Measurements from ENCODE around the gene STAB2.

Gene STAB2

GRCh38 chr12:103712216-103712615 lies 125.1 kb downstream of the STAB2 start:
- H3K36me3 ChIP-seq (ENCODE audit: control insufficient read depth, insufficient read depth, low read length) = no peaks in the 10 kb centered on the region
- H3K9ac ChIP-seq (ENCODE audit: low read length) = no peak overlapping the region
- no peaks in the 10 kb centered on the region for H3K27me3 ChIP-seq (ENCODE audit: control insufficient read depth, insufficient read depth, low read length)
- H3K4me1 ChIP-seq (ENCODE audit: control insufficient read depth, insufficient read depth, low read length) = no peaks in the 10 kb centered on the region
- H3K27ac ChIP-seq (ENCODE audit: low read depth, low read length) = no peak overlapping the region
- no peak overlapping the region for H3K4me3 ChIP-seq (ENCODE audit: low read length)

GRCh38 chr12:103715494-103715893 lies 128.4 kb downstream of the STAB2 start:
- Histone ChIP-seq H3K4me3 (ENCODE audit: low read length) (no peak overlapping the region), H3K9ac (ENCODE audit: low read length) (no peak overlapping the region), H3K4me1 (ENCODE audit: control insufficient read depth, insufficient read depth, low read length) (no peaks in the 10 kb centered on the region), H3K27ac (ENCODE audit: low read depth, low read length) (no peak overlapping the region), H3K27me3 (ENCODE audit: control insufficient read depth, insufficient read depth, low read length) (no peaks in the 10 kb centered on the region), H3K36me3 (ENCODE audit: control insufficient read depth, insufficient read depth, low read length) (no peaks in the 10 kb centered on the region)

GRCh38 chr12:103716517-103717196 lies 129.6 kb downstream of the STAB2 start:
- H3K4me3 ChIP-seq (ENCODE audit: low read length) = no peak overlapping the region
- no peak overlapping the region for H3K27ac ChIP-seq (ENCODE audit: low read depth, low read length)
- no peak overlapping the region for H3K9ac ChIP-seq (ENCODE audit: low read length)
- no peaks in the 10 kb centered on the region for H3K4me1 ChIP-seq (ENCODE audit: control insufficient read depth, insufficient read depth, low read length)
- no peaks in the 10 kb centered on the region for H3K27me3 ChIP-seq (ENCODE audit: control insufficient read depth, insufficient read depth, low read length)
- H3K36me3 ChIP-seq (ENCODE audit: control insufficient read depth, insufficient read depth, low read length) = no peaks in the 10 kb centered on the region

GRCh38 chr12:103725398-103725797 lies 138.3 kb downstream of the STAB2 start:
- H3K27me3 ChIP-seq (ENCODE audit: control insufficient read depth, insufficient read depth, low read length) = no peaks in the 10 kb centered on the region
- H3K36me3 ChIP-seq (ENCODE audit: control insufficient read depth, insufficient read depth, low read length) = no peaks in the 10 kb centered on the region
- no peak overlapping the region for H3K9ac ChIP-seq (ENCODE audit: low read length)
- no peaks in the 10 kb centered on the region for H3K4me1 ChIP-seq (ENCODE audit: control insufficient read depth, insufficient read depth, low read length)
- no peak overlapping the region for H3K27ac ChIP-seq (ENCODE audit: low read depth, low read length)
- no peak overlapping the region for H3K4me3 ChIP-seq (ENCODE audit: low read length)

GRCh38 chr12:103727638-103728037 lies 140.6 kb downstream of the STAB2 start:
- H3K27ac ChIP-seq (ENCODE audit: low read depth, low read length) = no peak overlapping the region
- H3K4me1 ChIP-seq (ENCODE audit: control insufficient read depth, insufficient read depth, low read length) = no peaks in the 10 kb centered on the region
- no peaks in the 10 kb centered on the region for H3K36me3 ChIP-seq (ENCODE audit: control insufficient read depth, insufficient read depth, low read length)
- H3K9ac ChIP-seq (ENCODE audit: low read length) = no peak overlapping the region
- H3K4me3 ChIP-seq (ENCODE audit: low read length) = no peak overlapping the region
- no peaks in the 10 kb centered on the region for H3K27me3 ChIP-seq (ENCODE audit: control insufficient read depth, insufficient read depth, low read length)

- Histone ChIP-seq H3K4me1 (ENCODE audit: control insufficient read depth, insufficient read depth, low read length) (no peaks in the 10 kb centered on the region), H3K36me3 (ENCODE audit: control insufficient read depth, insufficient read depth, low read length) (no peaks in the 10 kb centered on the region), H3K9ac (ENCODE audit: low read length) (no peak overlapping the region), H3K27ac (ENCODE audit: low read depth, low read length) (no peak overlapping the region), H3K4me3 (ENCODE audit: low read length) (no peak overlapping the region), H3K27me3 (ENCODE audit: control insufficient read depth, insufficient read depth, low read length) (no peaks in the 10 kb centered on the region)
Observed at GRCh38 chr12:103728323-103728722, 141.2 kb downstream of the STAB2 start.

- no peak overlapping the region for H3K9ac ChIP-seq (ENCODE audit: low read length)
- no peaks in the 10 kb centered on the region for H3K36me3 ChIP-seq (ENCODE audit: control insufficient read depth, insufficient read depth, low read length)
- H3K4me3 ChIP-seq (ENCODE audit: low read length) = no peak overlapping the region
- H3K27ac ChIP-seq (ENCODE audit: low read depth, low read length) = no peak overlapping the region
- H3K4me1 ChIP-seq (ENCODE audit: control insufficient read depth, insufficient read depth, low read length) = no peaks in the 10 kb centered on the region
- no peaks in the 10 kb centered on the region for H3K27me3 ChIP-seq (ENCODE audit: control insufficient read depth, insufficient read depth, low read length)
Observed at GRCh38 chr12:103729499-103729898, 142.4 kb downstream of the STAB2 start.

GRCh38 chr12:103731539-103731938 lies 144.5 kb downstream of the STAB2 start:
- Histone ChIP-seq H3K4me3 (ENCODE audit: low read length) (no peak overlapping the region), H3K27me3 (ENCODE audit: control insufficient read depth, insufficient read depth, low read length) (no peaks in the 10 kb centered on the region), H3K9ac (ENCODE audit: low read length) (no peak overlapping the region), H3K27ac (ENCODE audit: low read depth, low read length) (no peak overlapping the region), H3K36me3 (ENCODE audit: control insufficient read depth, insufficient read depth, low read length) (no peaks in the 10 kb centered on the region), H3K4me1 (ENCODE audit: control insufficient read depth, insufficient read depth, low read length) (no peaks in the 10 kb centered on the region)

- Histone ChIP-seq H3K36me3 (ENCODE audit: control insufficient read depth, insufficient read depth, low read length) (no peaks in the 10 kb centered on the region), H3K27me3 (ENCODE audit: control insufficient read depth, insufficient read depth, low read length) (no peaks in the 10 kb centered on the region), H3K27ac (ENCODE audit: low read depth, low read length) (no peak overlapping the region), H3K9ac (ENCODE audit: low read length) (no peak overlapping the region), H3K4me3 (ENCODE audit: low read length) (no peak overlapping the region), H3K4me1 (ENCODE audit: control insufficient read depth, insufficient read depth, low read length) (no peaks in the 10 kb centered on the region)
Observed at GRCh38 chr12:103734863-103735262, 147.8 kb downstream of the STAB2 start.

- no peaks in the 10 kb centered on the region for H3K27me3 ChIP-seq (ENCODE audit: control insufficient read depth, insufficient read depth, low read length)
Observed at GRCh38 chr12:103735291-103735690, 148.2 kb downstream of the STAB2 start.

GRCh38 chr12:103736572-103736971 lies 149.5 kb downstream of the STAB2 start:
- no peaks in the 10 kb centered on the region for H3K36me3 ChIP-seq (ENCODE audit: control insufficient read depth, insufficient read depth, low read length)
- no peaks in the 10 kb centered on the region for H3K27me3 ChIP-seq (ENCODE audit: control insufficient read depth, insufficient read depth, low read length)
- no peaks in the 10 kb centered on the region for H3K4me1 ChIP-seq (ENCODE audit: control insufficient read depth, insufficient read depth, low read length)
- H3K27ac ChIP-seq (ENCODE audit: low read depth, low read length) = no peak overlapping the region
- H3K4me3 ChIP-seq (ENCODE audit: low read length) = no peak overlapping the region
- no peak overlapping the region for H3K9ac ChIP-seq (ENCODE audit: low read length)

More at GRCh38 chr12:103735291-103735690, 148.2 kb downstream of the STAB2 start:
- no peak overlapping the region for H3K9ac ChIP-seq (ENCODE audit: low read length)
- H3K4me3 ChIP-seq (ENCODE audit: low read length) = no peak overlapping the region
- H3K36me3 ChIP-seq (ENCODE audit: control insufficient read depth, insufficient read depth, low read length) = no peaks in the 10 kb centered on the region
- H3K4me1 ChIP-seq (ENCODE audit: control insufficient read depth, insufficient read depth, low read length) = no peaks in the 10 kb centered on the region
- H3K27ac ChIP-seq (ENCODE audit: low read depth, low read length) = no peak overlapping the region

- H3K27me3 ChIP-seq (ENCODE audit: control insufficient read depth, insufficient read depth, low read length) = no peaks in the 10 kb centered on the region
- H3K4me1 ChIP-seq (ENCODE audit: control insufficient read depth, insufficient read depth, low read length) = no peaks in the 10 kb centered on the region
- no peaks in the 10 kb centered on the region for H3K36me3 ChIP-seq (ENCODE audit: control insufficient read depth, insufficient read depth, low read length)
- no peak overlapping the region for H3K9ac ChIP-seq (ENCODE audit: low read length)
- H3K27ac ChIP-seq (ENCODE audit: low read depth, low read length) = no peak overlapping the region
- H3K4me3 ChIP-seq (ENCODE audit: low read length) = no peak overlapping the region
Observed at GRCh38 chr12:103737881-103738280, 150.8 kb downstream of the STAB2 start.

- no peak overlapping the region for H3K4me3 ChIP-seq (ENCODE audit: low read length)
- H3K36me3 ChIP-seq (ENCODE audit: control insufficient read depth, insufficient read depth, low read length) = no peaks in the 10 kb centered on the region
- no peaks in the 10 kb centered on the region for H3K4me1 ChIP-seq (ENCODE audit: control insufficient read depth, insufficient read depth, low read length)
- no peaks in the 10 kb centered on the region for H3K27me3 ChIP-seq (ENCODE audit: control insufficient read depth, insufficient read depth, low read length)
- no peak overlapping the region for H3K9ac ChIP-seq (ENCODE audit: low read length)
- H3K27ac ChIP-seq (ENCODE audit: low read depth, low read length) = no peak overlapping the region
Observed at GRCh38 chr12:103742349-103742932, 155.4 kb downstream of the STAB2 start.

Measured in rectal smooth muscle tissue (tissue), 1 donor.